Effector CD4-positive, alpha-beta T cell (primary cell): Measurements from ENCODE around the gene CDH13.

Source experiments
- DNase-seq: peaks from one replicate; pipeline ENCODE4 v3.0.0-alpha.2; 2020

Gene CDH13

DNA sequence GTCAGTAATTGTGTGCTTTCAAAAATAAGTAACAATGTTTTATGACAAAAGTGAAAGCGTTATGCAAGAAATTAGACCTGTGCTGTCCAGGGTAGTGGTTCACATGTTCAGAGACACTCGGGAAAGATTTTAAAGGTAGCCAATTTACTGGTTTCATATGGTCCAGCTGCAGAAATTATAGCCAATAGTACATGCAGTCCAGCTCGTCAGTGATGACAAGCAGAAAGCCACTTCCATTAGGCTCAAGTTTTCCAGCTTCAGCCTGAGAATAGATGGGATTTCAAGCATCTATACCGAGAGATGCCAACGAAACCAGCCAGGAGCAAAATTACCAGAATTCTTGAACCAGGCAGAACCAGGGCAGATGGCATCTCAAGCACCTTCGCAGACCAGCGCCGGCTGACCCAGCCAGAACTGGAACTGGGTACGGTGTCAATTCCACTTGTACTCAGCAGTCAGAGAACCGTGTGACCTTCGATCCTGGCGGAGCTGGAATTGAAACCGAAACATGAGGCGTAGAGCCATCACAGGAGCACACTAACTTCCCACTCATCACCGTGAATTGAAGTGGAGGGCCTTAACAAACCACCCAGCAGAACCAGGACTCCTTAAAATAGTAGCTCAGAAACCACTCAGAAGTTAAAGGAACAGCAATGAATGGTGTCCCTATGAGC is 973.2 kb downstream of the CDH13 start:
- DNase-seq: no peak

- no peak for DNase-seq
These were observed 976.3 kb downstream of the CDH13 start for GRCh38 chr16:83602761-83603722.

- DNase-seq: no peak
These were observed 977.2 kb downstream of the CDH13 start for GRCh38 chr16:83603723-83604570.

DNA sequence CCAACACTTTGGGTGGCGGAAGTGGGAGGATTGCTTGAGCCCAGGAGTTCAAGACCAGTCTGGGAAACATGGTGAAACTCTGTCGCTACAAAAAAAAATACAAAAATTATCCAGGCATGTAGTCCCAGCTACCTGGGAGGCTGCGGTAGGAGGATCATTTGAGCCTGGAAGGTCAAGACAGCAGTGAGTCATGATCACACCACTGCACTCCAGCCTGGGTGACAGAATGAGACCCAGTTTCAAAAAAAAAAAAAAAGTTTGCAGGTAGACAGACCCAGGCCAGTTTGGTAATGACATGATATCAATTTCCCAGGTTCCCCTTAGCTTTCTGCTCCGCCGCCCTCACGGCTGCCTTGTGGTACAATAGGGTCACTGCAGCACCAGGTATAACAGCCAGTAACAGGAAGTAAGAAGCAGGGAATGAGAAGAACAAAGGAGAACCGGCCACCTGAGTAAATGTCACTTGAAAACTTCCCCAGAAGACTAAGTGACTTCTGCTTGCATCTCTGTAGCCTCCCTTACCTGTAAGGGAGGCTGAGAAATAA is 979.8 kb downstream of the CDH13 start:
- DNase-seq: no peak

DNA sequence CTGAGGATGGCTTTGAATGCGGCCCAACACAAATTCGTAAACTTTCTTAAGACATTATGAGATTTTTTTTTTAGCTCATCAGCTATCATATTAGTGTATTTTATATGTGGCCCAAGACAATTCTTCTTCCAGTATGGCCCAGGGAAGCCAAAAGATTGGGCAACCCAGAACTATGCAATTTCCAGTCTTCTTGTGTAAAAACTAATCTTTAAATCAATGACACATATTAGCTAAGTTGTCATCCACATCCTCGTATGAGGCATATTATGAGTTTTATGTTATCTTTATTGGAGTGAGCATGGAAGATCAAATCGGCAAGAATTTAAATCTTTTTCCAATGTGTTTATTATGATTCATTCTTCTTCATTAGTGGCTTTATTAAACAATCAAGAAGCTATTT is 982.4 kb downstream of the CDH13 start:
- no peak for DNase-seq

DNA sequence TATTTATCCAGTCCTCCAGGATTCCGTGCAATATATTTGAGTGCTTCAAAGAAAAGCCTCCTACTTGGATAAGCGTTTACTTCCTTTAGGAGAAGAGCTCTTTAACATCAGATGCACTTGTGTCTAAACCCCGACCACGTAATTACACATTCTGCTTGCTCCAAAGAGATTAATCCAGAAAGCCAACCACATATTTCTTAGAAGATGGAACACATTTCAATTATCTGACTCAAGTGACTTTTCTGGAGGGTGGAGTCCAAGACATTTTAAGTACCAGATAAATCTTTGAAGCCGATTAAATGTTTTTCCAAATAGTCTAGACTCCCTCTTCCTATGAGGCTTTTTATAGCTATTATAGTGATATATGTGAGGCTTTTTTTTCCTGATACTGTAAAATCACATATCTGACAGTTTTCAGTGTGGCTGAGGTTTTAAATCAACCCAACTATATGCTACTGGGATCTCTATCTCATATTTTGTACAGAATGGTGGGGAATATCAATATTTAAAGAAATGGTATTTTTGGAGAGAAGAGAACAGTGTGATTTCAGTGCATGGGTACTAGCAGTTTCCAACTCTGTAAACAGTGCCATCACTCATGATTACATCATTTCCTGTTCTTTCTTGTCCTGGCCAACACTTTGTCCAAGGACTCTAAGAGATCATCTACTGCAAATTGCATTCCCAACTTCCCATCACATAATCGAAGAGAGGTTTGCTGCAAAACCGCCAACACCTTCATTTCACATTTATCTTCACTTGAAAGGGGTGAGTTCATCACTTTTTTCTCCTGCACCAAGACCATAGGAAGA is 988.6 kb downstream of the CDH13 start:
- DNase-seq: no peak

DNA sequence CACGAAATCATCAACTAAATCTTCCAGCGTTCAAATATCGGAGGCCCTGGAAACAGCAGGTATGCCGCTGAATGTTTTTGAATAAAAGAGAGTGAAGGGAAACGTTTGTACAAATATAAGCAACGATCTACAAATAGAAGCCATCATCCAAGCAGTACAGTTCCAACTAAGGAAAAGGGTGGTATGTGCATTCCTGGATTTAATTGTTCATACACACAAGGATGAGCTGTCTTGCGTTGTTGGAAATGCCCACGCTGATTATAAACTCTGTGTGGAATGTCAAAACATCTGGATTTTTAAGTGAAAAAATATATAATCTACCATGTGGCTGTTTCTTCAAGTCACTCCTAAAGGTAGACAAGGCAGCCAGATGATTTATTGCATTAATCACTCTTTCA is 989.2 kb downstream of the CDH13 start:
- no peak for DNase-seq

DNA sequence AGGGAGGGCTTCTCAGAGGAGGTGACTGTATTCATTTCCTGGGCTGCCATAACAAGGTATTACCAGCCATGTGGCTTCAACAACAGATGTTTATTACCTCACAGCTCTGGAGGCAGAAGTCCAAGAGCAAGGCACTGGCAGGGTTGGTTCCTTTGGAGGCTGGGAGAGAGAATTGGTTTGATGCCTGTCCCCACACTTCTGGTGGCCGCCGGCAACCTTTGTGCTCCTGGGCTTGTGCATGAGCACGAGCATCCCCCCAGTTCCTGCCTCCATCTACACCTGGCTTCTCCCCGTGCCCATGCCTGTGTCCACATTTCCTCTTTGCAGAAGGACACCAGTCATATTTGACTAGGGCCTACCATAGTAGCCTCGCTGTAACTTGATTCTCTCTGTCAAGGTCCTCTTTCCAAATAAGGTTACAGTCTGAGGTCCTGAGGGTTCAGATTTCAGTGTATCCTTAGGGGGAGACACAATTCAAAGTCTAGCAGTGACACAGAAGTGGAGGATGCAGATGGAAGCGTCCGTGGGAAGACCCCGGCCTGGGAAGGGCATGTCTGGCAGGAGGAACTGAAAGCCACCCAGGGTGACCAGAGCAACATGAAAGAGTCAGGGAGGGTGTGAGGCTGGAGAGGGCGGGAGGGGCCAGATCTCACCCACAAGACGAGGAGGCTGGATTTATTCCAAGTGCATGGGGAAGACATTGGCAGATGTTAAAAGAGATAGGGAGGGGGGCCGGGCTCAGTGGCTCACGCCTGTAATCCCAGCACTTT is 992.8 kb downstream of the CDH13 start:
- DNase-seq: no peak

- DNase-seq: no peak
These were observed 995.2 kb downstream of the CDH13 start for GRCh38 chr16:83622010-83622409.

- DNase-seq: no peak
These were observed 996.4 kb downstream of the CDH13 start for GRCh38 chr16:83623091-83623730.

DNA sequence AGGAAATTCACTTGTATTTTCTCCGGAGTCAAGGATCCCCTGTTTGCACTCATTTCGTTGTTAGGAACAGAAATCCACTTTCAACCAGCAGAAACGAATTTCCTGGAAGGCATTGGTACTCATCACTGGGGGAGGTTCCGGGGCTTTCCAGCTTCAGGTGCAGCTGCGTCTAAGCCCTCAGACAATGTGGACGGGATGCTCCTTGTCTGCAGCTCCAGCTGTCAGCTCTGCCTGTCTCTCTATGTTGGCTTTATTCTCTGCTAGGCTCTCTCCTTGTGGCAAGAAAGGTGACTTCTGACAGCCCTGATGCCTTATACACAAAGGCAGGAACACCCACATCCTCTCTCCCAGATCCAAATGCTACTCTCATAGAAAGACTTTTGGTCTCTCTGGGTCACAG is 997.1 kb downstream of the CDH13 start:
- DNase-seq: no peak

GRCh38 chr16:83624429-83625120 is 997.8 kb downstream of the CDH13 start:
- no peak for DNase-seq

GRCh38 chr16:83626204-83626603 is 999.4 kb downstream of the CDH13 start:
- no peak for DNase-seq

GRCh38 chr16:83626676-83627075 is 999.9 kb downstream of the CDH13 start:
- no peak for DNase-seq

DNA sequence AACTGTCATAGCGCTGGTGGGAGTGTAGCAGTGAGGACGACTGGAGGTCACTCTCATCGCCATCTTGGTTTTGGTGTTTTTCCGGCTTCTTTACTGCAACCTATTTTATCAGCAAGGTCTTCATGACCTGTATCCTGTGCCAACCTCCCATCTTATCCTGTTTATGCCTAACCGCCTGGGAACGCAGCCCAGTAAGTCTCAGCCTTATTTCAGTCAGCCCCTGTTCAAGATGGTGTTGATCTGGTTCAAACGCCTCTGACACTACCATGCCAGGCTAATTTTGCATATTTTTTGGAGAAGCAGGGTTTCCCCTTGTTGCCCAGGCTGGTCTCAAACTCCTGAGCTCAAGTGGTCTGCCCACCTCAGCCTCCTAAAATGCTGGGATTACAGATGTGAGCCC is 1001.2 kb downstream of the CDH13 start:
- no peak for DNase-seq

GRCh38 chr16:83629426-83629825 is 1002.7 kb downstream of the CDH13 start:
- no peak for DNase-seq

DNA sequence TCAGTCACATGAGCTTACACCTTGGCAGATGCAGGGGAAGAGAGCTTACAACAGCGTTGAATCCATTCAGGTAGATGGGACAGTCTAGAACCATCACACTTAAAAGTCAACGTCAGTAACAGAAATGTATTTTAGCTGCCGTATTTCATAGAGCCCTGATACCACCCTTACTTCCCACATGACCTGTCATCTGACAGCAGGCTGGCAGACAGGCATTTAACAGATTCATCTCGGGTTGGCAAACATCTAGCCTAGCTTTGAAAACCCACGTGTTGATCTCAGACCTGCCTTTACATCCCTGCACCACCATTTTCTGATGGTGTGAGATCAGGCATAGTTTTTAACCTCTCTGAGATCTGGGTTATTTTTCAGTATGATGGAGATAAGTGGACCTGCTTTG is 1003.1 kb downstream of the CDH13 start:
- no peak for DNase-seq

DNA sequence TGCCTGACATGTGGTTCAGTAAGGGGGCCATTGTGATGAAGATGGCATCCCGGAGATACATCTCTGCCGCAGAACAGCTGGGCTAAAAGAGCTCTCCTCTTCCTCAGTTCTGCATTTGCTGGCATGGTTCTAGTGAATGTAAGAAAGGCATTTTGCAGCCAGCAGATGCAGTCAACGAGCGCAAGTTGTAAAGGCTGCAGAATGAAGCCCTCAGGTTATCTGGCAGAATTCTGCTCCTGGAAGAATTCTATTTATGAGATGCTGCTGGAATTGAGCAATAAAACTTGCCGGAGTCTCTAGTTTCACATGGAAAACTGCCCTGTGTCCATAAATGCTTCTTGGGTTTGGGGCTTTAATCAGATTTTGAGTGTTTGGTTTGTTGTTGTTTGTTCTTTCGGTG is 1004.2 kb downstream of the CDH13 start:
- no peak for DNase-seq

- no peak for DNase-seq
These were observed 1006.5 kb downstream of the CDH13 start for GRCh38 chr16:83633286-83633685.

- no peak for DNase-seq
These were observed 1021.6 kb downstream of the CDH13 start for GRCh38 chr16:83648347-83648746.
